K562 (cell line): ENCODE measurements around the gene SUSD5. TPM values are rescaled to one million over a fixed set of nuclear protein-coding genes. Genes with fewer than 3 reads are reported as not detected.

Experiments used
- CBFB ChIP-seq: sonication (generic); formaldehyde crosslinking; IDR thresholded peaks from 2 replicates; pipeline ENCODE4 v1.4.0; 2020; ENCODE audit warnings: mild to moderate bottlenecking, missing genetic modification reagents
- CEBPG ChIP-seq, 3 experiments: fragments of 200-800 bp in 1 of 3; sonication (Bioruptor generic) in 1 of 3; sonication (generic) in 1 of 3; formaldehyde crosslinking in 1 of 3; IDR thresholded peaks in 2 of 3; conservative IDR thresholded peaks in 1 of 3; 2 replicates each; pipeline versions ENCODE4 v1.6.1 to v1.8.0; 2016 to 2022; ENCODE audit warnings: missing compliant biosample characterization in 2 of 3, missing genetic modification characterization in 2 of 3, mild to moderate bottlenecking in 1 of 3, missing genetic modification reagents in 1 of 3
- FOXA1 ChIP-seq: fragments of 450-650 bp; IDR thresholded peaks from 2 replicates; pipeline ENCODE4 v1.6.1; 2016; ENCODE audit warnings: mild to moderate bottlenecking, borderline replicate concordance
- JUN ChIP-seq, 2 experiments: sonication (generic) in 1 of 2; formaldehyde crosslinking in 1 of 2; IDR thresholded peaks; 2 replicates each; pipeline versions ENCODE4 v1.6.1 to v1.8.0; 2012 to 2022; ENCODE audit warnings: borderline replicate concordance in 2 of 2, mild to moderate bottlenecking in 2 of 2, improper control_type of control experiment in 1 of 2, low read depth in 1 of 2, low read length in 1 of 2, missing genetic modification reagents in 1 of 2
- MAZ ChIP-seq, 2 experiments: fragments of 450-650 bp in 1 of 2; sonication (generic) in 1 of 2; formaldehyde crosslinking; IDR thresholded peaks in 1 of 2; conservative IDR thresholded peaks in 1 of 2; 2 replicates each; pipeline versions ENCODE4 v1.4.0 to v1.5.0; 2020; ENCODE audit warnings: mild to moderate bottlenecking in 1 of 2, missing genetic modification reagents in 1 of 2
- ZC3H8 ChIP-seq: fragments of 450-650 bp; IDR thresholded peaks from 2 replicates; pipeline ENCODE4 v1.6.1; 2017
- polyA plus RNA-seq, 8 experiments: library from polyadenylated mRNA; depleted of rRNA in 4 of 8; stranded (reverse) in 5 of 8; unstranded in 3 of 8; fragments of >200 nt; fragmentation: Nextera tagmentation in 2 of 8; fragmentation: Illumina TruSeq in 1 of 8; extraction: Ambion mirVana in 2 of 8; extraction: Trizol in 1 of 8; gene quantifications; 2 replicates each; pipeline versions ENCODE4 v1.2.1 to v1.2.3, GENCODE V29; 2011 to 2014; ENCODE audit warnings: inconsistent platforms in 1 of 8, missing spikeins in 1 of 8
- total RNA-seq, 7 experiments: library from RNA; depleted of rRNA in 6 of 7; stranded (reverse); fragments of >200 nt in 6 of 7; fragmentation: Illumina TruSeq in 2 of 7; extraction: Trizol in 2 of 7; gene quantifications; 2 replicates each; pipeline versions ENCODE4 v1.2.1 to v1.2.3, GENCODE V29; 2011 to 2021; ENCODE audit warnings: low replicate concordance in 1 of 7
- TF ChIP-seq, protein P1 (sequence below): sonication (generic); formaldehyde crosslinking; IDR thresholded peaks from 2 replicates; pipeline ENCODE4 v1.8.1; 2023; ENCODE audit warnings: mild to moderate bottlenecking, missing genetic modification reagents
- TF ChIP-seq, protein P2 (sequence below): fragments of 250-450 bp; sonication (Bioruptor Pico); IDR thresholded peaks from 2 replicates; pipeline ENCODE4 v1.8.0; 2021; ENCODE audit warnings: moderate library complexity, mild to moderate bottlenecking, inconsistent platforms

SUSD5 gene
- total and polyA plus RNA-seq, 9 of the 15 experiments (the other 6 are each of a cell fraction or from before 2014, with no cell fraction given), result not detected

DNA sequence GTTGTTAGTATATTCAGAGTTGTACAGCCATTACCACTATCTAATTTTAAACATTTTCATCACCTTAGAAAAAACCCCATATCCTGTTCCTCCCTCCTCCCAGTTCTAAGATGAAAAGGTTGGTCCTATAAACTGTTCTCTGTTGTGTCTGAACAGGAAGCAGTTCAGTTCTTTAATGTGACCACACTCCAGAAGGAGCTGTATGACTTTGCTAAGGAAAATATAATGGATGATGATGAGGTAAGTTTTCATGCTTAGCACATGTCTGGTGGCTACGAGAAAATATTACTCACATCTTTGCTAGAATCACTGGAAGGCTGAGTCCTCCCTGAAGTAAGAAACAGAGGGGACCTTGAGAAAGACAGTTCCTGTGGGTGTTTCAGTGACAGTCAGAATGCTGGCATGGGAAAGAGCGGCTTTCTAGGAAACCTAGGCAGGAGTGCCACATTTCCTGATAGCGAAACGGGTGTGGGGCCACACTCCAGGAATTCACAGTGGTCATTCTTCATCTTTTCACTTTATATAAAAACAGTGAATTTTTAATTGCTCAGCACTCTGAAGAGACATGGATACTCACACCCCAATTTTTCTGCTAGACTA lies 84.5 kb downstream of the SUSD5 start (continued):
- TF ChIP-seq, protein P1, sequence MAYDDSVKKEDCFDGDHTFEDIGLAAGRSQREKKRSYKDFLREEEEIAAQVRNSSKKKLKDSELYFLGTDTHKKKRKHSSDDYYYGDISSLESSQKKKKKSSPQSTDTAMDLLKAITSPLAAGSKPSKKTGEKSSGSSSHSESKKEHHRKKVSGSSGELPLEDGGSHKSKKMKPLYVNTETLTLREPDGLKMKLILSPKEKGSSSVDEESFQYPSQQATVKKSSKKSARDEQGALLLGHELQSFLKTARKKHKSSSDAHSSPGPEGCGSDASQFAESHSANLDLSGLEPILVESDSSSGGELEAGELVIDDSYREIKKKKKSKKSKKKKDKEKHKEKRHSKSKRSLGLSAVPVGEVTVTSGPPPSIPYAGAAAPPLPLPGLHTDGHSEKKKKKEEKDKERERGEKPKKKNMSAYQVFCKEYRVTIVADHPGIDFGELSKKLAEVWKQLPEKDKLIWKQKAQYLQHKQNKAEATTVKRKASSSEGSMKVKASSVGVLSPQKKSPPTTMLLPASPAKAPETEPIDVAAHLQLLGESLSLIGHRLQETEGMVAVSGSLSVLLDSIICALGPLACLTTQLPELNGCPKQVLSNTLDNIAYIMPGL (CRISPR knock-in tag), result no peak
- TF ChIP-seq MAZ (CRISPR knock-in tag; conservative IDR thresholded peaks at IDR 0.05 in 1 of 2, IDR thresholded peaks at IDR 0.05 in 1 of 2), result no peak
- no peak for TF ChIP-seq CEBPG (CRISPR knock-in tag; IDR thresholded peaks at IDR 0.05)
- no peak for TF ChIP-seq CEBPG (tag; conservative IDR thresholded peaks at IDR 0.05 in 1 of 2, IDR thresholded peaks at IDR 0.05 in 1 of 2)
- no peak for TF ChIP-seq ZC3H8
- no peak for TF ChIP-seq CBFB (CRISPR knock-in tag)
- TF ChIP-seq FOXA1, result no peak
- TF ChIP-seq, protein P2, sequence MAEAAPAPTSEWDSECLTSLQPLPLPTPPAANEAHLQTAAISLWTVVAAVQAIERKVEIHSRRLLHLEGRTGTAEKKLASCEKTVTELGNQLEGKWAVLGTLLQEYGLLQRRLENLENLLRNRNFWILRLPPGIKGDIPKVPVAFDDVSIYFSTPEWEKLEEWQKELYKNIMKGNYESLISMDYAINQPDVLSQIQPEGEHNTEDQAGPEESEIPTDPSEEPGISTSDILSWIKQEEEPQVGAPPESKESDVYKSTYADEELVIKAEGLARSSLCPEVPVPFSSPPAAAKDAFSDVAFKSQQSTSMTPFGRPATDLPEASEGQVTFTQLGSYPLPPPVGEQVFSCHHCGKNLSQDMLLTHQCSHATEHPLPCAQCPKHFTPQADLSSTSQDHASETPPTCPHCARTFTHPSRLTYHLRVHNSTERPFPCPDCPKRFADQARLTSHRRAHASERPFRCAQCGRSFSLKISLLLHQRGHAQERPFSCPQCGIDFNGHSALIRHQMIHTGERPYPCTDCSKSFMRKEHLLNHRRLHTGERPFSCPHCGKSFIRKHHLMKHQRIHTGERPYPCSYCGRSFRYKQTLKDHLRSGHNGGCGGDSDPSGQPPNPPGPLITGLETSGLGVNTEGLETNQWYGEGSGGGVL (CRISPR knock-in tag), result no peak
- no peak for TF ChIP-seq JUN (IDR thresholded peaks at IDR 0.05; ENCODE audit: borderline replicate concordance, low read depth, low read length)
- no peak for TF ChIP-seq JUN (CRISPR knock-in tag; IDR thresholded peaks at IDR 0.05; ENCODE audit: borderline replicate concordance)
